Measurements from ENCODE around the gene SEC31A. TPM values are rescaled to one million over a fixed set of nuclear protein-coding genes. Genes with fewer than 3 reads are reported as not detected.
A peak's percentile ranks its signal among the peaks of the same experiment; 100 is the strongest.

The SEC31A gene
- total RNA-seq, 1 donor from 2014 or later = 308 TPM

DNA sequence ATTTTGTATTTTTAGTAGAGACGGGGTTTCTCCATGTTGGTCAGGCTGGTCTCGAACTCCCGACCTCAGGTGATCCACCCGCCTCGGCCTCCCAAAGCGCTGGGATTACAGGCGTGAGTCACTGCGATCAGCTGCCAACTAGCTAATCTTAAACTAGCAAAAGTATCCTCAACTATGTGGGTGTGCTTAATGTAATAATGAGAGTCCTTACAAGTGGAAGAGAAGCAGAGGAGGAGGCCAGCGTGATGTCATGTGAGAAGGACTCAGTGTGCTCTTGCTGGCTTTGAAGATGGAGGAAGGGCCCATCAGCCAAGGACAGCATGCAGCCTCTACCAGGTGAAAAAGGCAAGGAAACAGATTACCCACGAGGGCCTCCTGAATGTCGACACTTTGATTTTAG, 111.9 kb downstream of the SEC31A start:
- Mint-ChIP-seq H3K9me3 (no peaks in the 10 kb centered on the region), H3K27me3 (ENCODE audit: low read depth) (no peaks in the 10 kb centered on the region), H3K27ac (no peak overlapping the region), H3K4me1 (peaks cover 44% of the 10 kb centered on the region), H3K4me3 (no peak overlapping the region), H3K36me3 (peaks cover 2% of the 10 kb centered on the region)
- TF ChIP-seq, protein P1, sequence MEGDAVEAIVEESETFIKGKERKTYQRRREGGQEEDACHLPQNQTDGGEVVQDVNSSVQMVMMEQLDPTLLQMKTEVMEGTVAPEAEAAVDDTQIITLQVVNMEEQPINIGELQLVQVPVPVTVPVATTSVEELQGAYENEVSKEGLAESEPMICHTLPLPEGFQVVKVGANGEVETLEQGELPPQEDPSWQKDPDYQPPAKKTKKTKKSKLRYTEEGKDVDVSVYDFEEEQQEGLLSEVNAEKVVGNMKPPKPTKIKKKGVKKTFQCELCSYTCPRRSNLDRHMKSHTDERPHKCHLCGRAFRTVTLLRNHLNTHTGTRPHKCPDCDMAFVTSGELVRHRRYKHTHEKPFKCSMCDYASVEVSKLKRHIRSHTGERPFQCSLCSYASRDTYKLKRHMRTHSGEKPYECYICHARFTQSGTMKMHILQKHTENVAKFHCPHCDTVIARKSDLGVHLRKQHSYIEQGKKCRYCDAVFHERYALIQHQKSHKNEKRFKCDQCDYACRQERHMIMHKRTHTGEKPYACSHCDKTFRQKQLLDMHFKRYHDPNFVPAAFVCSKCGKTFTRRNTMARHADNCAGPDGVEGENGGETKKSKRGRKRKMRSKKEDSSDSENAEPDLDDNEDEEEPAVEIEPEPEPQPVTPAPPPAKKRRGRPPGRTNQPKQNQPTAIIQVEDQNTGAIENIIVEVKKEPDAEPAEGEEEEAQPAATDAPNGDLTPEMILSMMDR (IDR thresholded peaks at IDR 0.05; ENCODE audit: unreplicated experiment) = no peak
- no peak for DNase-seq (ENCODE audit: low spot score in 2 of 2, unreplicated experiment in 2 of 2)

DNA sequence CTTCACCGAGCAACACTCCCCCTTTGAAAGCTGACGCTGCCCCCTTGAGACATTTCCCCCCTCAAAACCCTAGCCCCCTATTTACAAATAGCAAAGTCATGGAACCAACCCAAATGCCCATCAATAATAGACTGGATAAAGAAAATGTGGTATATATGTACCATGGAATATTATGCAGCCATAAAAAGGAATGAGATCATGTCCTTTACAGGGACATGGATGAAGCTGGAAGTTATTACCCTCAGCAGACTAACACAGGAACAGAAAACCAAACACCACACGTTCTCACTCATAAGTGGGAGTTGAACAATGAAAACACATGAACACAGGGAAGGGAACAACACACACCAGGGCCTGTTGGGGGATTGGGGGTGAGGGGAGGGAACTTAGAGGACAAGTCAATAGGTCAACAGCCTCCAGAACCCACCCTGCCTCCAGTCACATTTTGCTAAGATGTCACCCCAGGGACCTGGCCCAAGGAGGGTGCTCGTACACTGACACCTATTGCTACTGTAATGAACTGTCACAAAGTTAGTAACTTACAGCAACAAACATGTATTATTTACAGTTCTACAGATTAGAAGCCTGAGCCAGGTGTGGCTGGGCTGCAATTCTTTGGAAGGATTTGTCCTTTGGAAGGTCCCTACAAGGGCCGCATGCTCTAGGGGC, 113.0 kb downstream of the SEC31A start:
- Mint-ChIP-seq H3K36me3 (peaks cover 2% of the 10 kb centered on the region), H3K27me3 (ENCODE audit: low read depth) (no peaks in the 10 kb centered on the region), H3K9me3 (no peaks in the 10 kb centered on the region), H3K27ac (peak overlapping the region; percentile 67), H3K4me3 (no peak overlapping the region), H3K4me1 (peaks cover 42% of the 10 kb centered on the region)
- TF ChIP-seq, protein P1 (IDR thresholded peaks at IDR 0.05; ENCODE audit: unreplicated experiment) = no peak
- no peak for DNase-seq (ENCODE audit: low spot score in 2 of 2, unreplicated experiment in 2 of 2)

DNA sequence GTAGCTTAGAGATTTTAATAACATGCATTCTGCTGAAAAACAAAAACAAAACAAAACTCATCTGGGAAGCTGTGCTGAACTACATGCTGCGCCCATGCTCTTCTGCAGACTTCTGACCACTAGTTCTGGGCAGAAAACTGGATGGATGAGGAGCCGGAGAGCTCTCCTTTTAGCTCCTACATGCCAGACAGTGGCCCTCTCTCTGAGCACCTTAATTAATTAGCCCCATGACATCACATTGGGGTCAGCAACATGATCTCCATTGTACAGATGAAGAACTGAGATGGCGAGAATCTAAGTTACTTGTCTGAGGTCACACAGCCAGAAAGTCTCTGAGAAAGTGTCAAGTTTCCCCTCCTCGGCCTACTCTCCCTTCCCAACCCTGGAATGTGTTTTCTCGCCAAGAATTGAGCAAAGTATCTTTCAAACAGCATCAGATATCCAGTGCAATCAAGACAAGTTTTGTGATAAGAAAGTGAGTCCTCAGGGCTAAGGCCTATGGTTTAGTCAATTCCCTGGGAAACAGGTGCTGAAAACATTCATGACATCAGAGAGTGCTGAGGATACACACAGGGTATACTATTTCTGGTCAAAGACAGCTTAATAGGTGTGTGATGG, 113.9 kb downstream of the SEC31A start:
- TF ChIP-seq, protein P1 (IDR thresholded peaks at IDR 0.05; ENCODE audit: unreplicated experiment) = no peak
- Mint-ChIP-seq H3K4me1 (peaks cover 33% of the 10 kb centered on the region), H3K27me3 (ENCODE audit: low read depth) (no peaks in the 10 kb centered on the region), H3K36me3 (peaks cover 2% of the 10 kb centered on the region), H3K27ac (peak overlapping the region; percentile 67), H3K9me3 (no peaks in the 10 kb centered on the region), H3K4me3 (no peak overlapping the region)
- DNase-seq (ENCODE audit: low spot score in 2 of 2, unreplicated experiment in 2 of 2) = no peak

DNA sequence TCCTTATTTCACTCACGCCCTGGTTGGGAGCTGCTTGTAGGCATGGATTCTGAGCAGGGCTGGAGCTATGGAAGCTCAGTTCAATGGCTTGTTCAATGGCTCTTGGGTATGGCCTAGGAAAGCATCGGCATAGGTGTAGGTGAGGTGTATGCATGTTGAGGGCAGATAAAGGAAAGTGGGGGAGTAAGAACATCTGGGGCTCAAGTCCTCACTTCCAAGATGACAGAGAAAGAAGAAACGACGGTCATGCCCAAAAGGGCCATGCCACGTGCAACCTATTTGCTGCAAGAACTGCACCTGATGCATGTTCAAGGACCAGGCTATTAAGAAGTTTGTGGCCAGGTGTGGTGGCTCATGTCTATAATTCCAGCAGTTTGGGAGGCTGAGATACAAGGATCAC, 115.7 kb downstream of the SEC31A start:
- H3K9me3 Mint-ChIP-seq = no peaks in the 10 kb centered on the region
- no peak for DNase-seq (ENCODE audit: low spot score in 2 of 2, unreplicated experiment in 2 of 2)
- TF ChIP-seq, protein P1 (IDR thresholded peaks at IDR 0.05; ENCODE audit: unreplicated experiment) = no peak
- H3K4me1 Mint-ChIP-seq = peaks cover 21% of the 10 kb centered on the region
- H3K27me3 Mint-ChIP-seq (ENCODE audit: low read depth) = no peaks in the 10 kb centered on the region
- no peak overlapping the region for H3K4me3 Mint-ChIP-seq
- no peak overlapping the region for H3K27ac Mint-ChIP-seq
- H3K36me3 Mint-ChIP-seq = peaks cover 2% of the 10 kb centered on the region

DNA sequence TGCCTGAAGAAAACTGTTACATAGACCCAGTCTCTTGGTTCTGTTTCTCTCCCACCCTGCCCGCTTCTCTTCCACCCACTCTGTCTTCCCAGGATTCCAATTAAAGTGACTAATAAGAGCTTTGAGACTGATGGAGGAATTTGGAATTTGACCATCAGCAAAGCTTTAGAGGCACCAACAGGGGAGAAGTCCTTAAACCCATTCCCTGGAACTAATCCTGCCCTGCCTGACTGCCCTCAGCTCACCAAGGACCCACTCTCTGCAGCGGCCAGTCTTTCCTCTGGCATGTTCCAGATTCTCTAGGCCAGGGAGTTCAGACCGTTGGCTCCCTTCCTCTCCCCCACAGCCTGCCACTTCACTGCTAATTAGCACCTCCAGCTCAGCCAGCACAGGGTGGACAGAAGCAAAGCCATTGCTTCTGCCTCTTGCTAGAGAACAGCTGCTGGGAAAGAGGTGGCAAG, 116.2 kb downstream of the SEC31A start:
- Mint-ChIP-seq H3K27me3 (ENCODE audit: low read depth) (no peaks in the 10 kb centered on the region), H3K4me1 (peaks cover 20% of the 10 kb centered on the region), H3K36me3 (peaks cover 2% of the 10 kb centered on the region), H3K4me3 (no peak overlapping the region), H3K9me3 (no peaks in the 10 kb centered on the region), H3K27ac (no peak overlapping the region)
- TF ChIP-seq, protein P1 (IDR thresholded peaks at IDR 0.05; ENCODE audit: unreplicated experiment) = no peak
- DNase-seq (ENCODE audit: low spot score in 2 of 2, unreplicated experiment in 2 of 2) = no peak

All from mesothelial cell of epicardium (in vitro differentiated cells).